NCI-H1105 treated with DMSO at 0.1 percent for 48 hours (cell line): ENCODE measurements around the gene SV2B.

ENCODE experiments used
- DNase-seq: peaks from one replicate; lab custom pipeline; 2025; lab: John Stamatoyannopoulos, UW

The SV2B gene

GRCh38 chr15:91235376-91235775 lies 135.3 kb downstream of the SV2B start:
- DNase-seq: no peak

DNA sequence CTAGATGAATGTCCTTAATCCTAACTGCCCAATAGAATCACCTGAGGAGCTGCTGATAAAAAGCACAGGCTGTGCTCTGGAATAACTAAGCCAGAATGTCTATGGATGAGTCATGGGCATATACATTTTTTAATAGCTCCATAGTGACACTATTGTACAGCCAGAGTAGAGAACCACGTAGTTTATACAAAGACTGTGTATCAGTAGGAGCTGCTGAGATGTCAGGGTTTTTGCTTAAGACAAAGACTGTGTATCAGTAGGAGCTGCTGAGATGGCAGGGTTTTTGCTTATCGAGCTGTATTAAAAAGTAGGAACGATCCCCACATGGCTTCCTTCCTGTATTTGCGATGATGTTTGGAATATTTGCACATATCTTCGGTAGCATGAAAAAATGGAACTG lies 137.4 kb downstream of the SV2B start:
- no peak for DNase-seq

GRCh38 chr15:91238644-91239425 lies 138.8 kb downstream of the SV2B start:
- DNase-seq: no peak

DNA sequence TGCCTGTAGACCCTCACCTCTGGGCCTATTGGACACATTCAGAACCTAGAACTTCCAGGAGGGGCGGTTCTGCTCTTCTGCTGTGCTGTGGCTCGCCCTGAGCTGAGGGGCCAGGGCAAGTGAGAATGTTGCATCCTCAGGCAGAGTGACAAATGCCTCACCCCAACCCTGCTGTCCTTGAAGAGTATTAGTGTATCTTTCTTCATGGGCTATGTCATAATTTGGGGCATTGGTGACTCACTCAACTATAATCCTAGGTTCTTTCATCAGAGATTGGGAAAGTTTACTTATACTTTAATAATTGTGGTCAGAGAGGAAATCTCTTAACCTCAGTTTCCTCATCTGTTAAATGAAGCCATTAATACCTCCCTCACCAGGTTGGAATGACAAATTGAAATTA lies 143.8 kb downstream of the SV2B start:
- no peak for DNase-seq

- no peak for DNase-seq
Observed at GRCh38 chr15:91244919-91245318, 144.9 kb downstream of the SV2B start.

- DNase-seq: no peak
Observed at GRCh38 chr15:91246998-91247397, 146.9 kb downstream of the SV2B start.

DNA sequence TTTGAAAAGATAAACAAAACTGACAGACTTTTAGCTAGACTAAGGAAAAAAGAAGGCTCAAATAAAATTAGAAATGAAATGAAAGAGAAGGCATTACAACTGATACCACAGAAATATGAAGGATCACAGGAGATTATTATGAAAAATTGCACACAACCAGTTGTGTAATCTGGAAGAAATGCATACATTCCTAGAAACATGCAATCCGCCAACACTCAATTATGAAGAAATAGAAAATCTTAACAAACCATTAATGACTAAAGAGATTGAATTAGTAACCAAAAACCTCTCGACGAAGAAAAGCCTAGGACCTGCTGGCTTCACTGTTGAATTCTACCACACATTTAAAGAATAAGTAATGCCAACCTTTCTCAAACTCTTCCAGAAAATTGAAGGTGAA lies 149.5 kb downstream of the SV2B start:
- no peak for DNase-seq

DNA sequence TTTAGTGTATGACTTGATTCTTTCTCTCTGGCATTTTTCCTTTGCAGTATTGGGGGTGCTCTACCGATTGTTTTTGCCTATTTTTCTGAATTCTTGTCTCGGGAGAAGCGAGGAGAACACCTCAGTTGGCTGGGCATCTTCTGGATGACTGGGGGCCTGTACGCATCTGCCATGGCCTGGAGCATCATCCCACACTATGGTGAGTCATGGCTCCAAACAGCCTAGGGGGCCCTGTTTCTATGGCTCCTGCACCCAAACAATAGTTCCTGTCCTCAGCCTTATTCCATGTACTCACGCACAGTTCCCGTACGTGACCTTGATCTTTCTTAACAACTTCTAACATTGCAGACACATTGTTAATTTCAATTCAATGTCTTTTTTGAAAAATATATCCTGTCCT lies 152.3 kb downstream of the SV2B start:
- no peak for DNase-seq

GRCh38 chr15:91252756-91253155 lies 152.7 kb downstream of the SV2B start:
- no peak for DNase-seq

DNA sequence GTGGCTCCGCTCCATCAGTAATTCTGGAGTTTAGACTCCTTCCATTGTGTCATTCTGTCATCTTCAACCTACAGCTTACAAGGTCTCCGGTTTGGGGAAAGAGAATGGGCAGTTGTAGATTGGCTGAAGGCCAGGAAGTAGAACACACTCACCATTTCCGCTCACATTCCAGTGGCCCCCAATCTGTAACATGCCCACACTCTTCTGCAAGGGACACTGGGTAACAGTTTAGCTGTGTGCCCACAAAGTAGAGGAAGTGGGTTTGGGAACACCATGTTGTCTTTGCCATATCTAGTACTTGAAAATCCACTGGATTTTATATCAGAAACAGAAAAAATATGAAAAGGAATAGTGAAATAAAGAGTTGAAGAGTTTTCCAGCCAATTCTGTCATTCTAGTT lies 153.5 kb downstream of the SV2B start:
- DNase-seq: no peak

- no peak for DNase-seq
Observed at GRCh38 chr15:91254766-91255165, 154.7 kb downstream of the SV2B start.

DNA sequence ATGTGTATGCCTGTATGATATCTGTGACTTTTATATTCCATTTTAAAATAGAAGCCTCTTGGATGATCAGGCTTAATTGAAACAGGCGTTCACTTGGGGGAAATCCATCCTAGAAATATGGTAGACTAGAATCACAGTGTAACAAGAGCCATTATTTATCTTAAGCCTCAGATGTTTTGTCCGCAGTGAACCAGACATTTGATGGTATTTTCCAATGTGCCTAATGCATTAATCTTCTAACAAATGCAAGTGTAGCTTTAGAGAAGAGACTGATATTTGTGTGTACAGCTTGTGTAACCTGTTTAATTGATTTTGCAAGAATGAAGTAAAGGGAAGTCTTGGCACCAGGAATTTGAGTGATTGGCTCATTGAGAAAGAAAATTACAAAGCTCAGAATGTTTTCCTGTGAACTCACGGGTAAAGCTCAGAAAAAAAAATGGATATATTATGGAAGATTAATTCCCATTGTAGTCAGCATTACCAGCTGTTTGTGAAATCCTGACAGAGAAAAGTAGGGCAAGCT lies 155.7 kb downstream of the SV2B start:
- DNase-seq: no peak

DNA sequence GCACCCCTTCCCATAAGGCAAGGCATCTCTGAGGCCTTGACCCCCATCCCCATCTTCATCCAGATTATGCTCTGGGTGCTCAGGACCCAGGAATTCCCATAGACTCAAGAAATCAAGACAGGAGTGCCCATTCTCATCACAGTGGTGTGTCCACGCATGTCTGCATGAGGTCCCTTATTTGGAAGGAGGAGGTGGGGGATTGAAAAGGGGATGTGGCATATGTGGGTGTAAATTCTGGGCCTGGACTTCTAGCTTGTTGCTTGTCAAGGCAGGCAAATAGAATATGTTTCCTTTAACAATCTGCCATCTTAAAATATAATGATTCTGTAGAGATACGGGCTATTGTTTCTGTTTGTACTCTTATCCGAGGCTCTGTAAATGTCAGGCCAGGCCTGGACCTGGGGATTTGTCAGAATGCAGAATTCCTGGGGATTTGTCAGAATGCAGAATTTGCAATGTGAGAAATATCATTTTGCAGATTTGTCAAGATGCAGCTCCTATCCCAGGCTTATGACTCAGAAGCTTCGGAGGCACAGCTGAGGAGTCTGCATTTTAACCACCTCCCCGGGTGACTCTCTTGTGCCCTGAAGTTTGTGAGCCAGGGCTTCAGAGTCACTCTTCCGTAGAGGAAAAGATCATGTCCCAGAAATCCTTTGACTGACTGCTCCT lies 157.8 kb downstream of the SV2B start:
- no peak for DNase-seq

- no peak for DNase-seq
Observed at GRCh38 chr15:91258415-91258759, 158.3 kb downstream of the SV2B start.

- DNase-seq: no peak
Observed at GRCh38 chr15:91259077-91259476, 159.0 kb downstream of the SV2B start.

GRCh38 chr15:91261345-91261744 lies 161.3 kb downstream of the SV2B start:
- no peak for DNase-seq

DNA sequence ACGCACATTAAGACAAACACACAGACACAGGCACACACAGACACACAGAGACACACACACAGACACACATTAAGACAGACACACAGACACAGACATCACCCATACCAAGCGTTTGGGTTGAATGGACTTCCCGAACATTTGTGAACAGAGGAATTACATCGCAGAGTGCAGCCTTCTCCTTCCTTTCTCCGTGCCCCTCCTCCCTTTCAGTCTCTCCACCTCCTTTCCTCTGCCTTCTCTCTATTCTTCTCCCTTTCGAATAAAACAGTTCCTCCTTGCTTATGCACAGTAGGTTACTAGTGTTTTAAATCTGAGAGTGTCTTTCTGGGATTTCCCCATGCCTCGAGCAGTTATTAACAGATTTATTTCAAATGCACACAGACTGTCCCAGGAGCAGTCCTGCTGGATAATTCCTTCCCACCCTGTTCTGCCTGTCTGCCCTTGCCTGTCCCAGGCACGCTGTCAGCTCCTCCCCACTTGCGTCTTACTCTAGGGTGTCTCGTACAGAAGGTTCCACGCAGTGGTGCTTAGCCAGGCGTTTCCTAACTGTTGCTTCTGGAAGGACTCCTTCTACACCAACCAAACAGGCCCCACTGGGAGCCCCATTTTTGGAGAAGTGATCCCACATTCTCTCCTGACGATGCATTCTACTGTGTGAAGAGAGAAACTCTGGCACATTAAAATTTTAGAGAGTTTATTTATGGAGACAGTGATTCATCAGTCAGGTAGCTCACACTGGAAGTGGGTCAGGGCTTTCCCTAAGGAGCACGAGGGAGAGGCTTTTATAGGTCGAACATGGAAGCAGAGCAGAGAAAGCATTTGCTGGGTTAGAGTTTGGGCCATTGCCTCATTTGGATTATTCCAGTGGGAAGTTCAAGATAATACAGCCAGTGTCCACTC lies 163.8 kb downstream of the SV2B start:
- no peak for DNase-seq

DNA sequence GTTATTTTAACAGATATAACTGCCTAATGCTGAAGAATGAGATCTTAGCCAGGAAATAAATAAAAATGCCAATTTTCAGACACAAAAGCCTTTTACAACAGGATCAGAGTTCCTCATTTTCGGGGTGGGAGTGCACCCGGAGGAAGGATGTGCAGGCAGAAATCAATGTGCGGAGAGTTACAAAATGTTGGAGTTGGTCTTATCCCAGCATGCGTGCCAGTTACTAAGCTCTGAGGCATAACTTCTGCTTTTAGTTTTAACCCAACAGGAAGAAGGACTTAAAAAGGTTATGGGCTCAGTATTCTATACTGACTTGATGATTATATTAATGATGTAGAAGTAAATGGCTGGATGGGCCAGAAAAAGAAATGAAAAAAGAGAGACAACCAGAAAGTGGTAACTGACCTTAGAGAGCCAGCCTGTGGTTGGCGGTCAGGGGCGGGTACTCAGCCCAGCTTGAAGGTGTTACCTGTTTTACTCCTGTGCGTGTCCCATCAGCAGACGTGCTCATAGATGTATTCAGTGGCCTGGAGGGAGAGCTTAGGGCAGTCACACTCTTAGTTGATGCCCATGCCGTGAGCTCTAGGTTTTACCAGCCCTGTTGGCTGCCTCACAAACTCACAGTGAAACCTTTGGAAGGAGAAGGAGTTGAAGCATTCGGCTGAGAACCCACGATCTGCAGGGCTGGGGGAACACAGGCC lies 164.7 kb downstream of the SV2B start:
- DNase-seq: no peak

- no peak for DNase-seq
Observed at GRCh38 chr15:91265416-91265940, 165.4 kb downstream of the SV2B start.

DNA sequence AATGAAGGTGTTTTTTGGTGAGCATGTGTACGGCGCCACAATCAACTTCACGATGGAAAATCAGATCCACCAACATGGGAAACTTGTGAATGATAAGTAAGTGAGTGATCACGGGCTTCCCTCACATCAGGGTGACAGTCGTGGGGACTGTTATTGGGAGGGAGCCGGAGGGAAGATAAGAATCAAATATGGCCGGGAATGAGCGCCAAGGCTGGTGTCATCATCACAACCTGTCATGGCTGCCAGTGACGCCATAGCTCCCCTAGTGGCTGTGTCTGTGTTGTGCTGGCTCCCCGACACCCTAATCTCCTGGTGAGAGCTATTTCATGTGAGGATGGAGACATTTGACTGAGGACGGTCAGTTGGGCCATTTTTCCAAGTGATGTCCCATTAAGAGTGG lies 168.5 kb downstream of the SV2B start:
- DNase-seq: no peak

DNA sequence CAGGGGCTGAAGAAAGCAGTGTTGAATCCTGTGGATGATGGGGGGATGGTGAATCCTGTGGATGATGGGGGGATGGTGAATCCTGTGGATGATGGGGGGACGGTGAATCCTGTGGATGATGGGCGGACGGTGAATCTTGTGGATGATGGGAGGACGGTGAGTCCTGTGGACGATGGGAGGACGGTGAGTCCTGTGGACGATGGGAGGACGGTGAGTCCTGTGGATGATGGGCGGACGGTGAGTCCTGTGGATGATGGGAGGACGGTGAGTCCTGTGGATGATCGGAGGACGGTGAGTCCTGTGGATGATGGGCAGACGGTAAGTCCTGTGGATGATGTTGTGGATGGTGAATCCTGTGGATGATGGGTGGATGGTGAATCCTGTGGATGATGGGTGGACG lies 170.7 kb downstream of the SV2B start:
- DNase-seq: no peak
